ENCODE measurements around the gene KCTD11.

DNA sequence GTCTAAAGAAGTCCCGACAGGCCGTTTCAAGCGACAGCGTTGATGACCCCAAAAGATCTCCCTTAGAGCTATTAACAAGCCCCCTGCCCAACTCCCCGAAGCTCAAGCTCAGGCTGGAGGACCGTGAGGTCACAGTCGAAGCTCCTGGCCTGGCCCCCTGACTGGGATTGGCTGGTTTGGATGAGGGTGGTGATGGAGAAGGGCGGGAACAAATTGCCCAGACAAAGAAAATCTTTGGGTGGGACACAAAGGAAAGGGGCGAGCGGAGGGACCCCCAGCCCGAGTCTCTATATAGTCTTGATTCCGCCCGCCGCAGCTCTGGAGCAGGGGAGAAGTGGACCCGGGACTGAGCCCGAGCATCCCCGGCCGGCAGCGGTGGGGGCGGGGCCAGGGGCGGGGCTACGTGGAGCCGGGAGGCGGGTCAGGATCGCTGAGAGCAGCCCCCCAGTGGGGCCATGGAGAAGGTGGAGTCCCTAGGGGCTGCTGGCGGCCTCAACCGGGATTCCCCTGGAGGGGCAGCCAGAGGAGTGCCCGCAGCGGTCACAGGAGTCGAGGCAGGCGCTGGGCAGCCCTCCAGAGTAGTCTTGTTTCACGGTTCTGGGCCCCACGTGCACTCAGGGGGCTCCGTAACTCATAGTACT lies 21.8 kb upstream of the KCTD11 start:
- no peak for TF ChIP-seq CTCF (IDR thresholded peaks at IDR 0.05 in 4 of 5, conservative IDR thresholded peaks at IDR 0.05 in 1 of 5)
- no peak for TF ChIP-seq POLR2A (IDR thresholded peaks at IDR 0.05)

Data from gastrocnemius medialis (tissue), 4 donors.